HEK293 (cell line): ENCODE results near the gene CD109.

ENCODE experiments used
- ZNF341 ChIP-seq: fragments of 450-650 bp; formaldehyde crosslinking; IDR thresholded peaks from 2 replicates; pipeline ENCODE4; 2016; ENCODE audit warnings: low read depth, missing biosample characterization, missing genetic modification characterization
- ZNF791 ChIP-seq: fragments of 450-650 bp; formaldehyde crosslinking; IDR thresholded peaks from 2 replicates; pipeline ENCODE4 v1.5.1; 2016; ENCODE audit warnings: missing biosample characterization, missing genetic modification characterization
- TF ChIP-seq, protein P1 (sequence below): fragments of 450-650 bp; formaldehyde crosslinking; IDR thresholded peaks from 2 replicates; pipeline ENCODE4 v1.5.1; 2016; ENCODE audit warnings: missing biosample characterization, missing genetic modification characterization
- TF ChIP-seq, protein P2 (sequence below): fragments of 450-650 bp; formaldehyde crosslinking; IDR thresholded peaks from 2 replicates; pipeline ENCODE4 v1.5.1; 2016; ENCODE audit warnings: missing biosample characterization, missing genetic modification characterization, low read depth

DNA sequence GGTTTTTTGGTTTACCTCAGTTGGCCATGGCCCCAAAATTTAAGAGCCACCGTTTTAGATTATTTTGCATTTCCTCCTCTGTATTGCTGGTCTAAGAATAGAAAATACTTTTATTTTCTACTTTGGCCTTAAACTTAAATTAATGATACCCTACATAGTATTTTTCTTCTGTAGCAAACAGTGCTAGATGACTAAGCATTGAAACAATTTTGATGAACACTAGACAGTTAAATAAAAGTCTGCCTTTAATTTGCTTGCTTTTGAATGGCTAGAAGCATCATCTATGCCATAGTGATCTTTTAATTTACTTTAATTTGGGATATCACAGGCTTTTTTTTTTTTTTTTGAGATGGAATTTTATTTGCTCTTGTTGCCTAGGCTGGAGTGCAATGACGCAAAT, 106.4 kb downstream of the CD109 start:
- TF ChIP-seq, protein P1, sequence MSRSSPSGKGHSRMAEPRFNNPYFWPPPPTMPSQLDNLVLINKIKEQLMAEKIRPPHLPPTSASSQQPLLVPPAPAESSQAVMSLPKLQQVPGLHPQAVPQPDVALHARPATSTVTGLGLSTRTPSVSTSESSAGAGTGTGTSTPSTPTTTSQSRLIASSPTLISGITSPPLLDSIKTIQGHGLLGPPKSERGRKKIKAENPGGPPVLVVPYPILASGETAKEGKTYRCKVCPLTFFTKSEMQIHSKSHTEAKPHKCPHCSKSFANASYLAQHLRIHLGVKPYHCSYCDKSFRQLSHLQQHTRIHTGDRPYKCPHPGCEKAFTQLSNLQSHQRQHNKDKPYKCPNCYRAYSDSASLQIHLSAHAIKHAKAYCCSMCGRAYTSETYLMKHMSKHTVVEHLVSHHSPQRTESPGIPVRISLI (tag by site-specific recombination) = no peak
- TF ChIP-seq ZNF791 (tag by site-specific recombination) (no peak), ZNF341 (tag by site-specific recombination) (no peak)
- TF ChIP-seq, protein P2, sequence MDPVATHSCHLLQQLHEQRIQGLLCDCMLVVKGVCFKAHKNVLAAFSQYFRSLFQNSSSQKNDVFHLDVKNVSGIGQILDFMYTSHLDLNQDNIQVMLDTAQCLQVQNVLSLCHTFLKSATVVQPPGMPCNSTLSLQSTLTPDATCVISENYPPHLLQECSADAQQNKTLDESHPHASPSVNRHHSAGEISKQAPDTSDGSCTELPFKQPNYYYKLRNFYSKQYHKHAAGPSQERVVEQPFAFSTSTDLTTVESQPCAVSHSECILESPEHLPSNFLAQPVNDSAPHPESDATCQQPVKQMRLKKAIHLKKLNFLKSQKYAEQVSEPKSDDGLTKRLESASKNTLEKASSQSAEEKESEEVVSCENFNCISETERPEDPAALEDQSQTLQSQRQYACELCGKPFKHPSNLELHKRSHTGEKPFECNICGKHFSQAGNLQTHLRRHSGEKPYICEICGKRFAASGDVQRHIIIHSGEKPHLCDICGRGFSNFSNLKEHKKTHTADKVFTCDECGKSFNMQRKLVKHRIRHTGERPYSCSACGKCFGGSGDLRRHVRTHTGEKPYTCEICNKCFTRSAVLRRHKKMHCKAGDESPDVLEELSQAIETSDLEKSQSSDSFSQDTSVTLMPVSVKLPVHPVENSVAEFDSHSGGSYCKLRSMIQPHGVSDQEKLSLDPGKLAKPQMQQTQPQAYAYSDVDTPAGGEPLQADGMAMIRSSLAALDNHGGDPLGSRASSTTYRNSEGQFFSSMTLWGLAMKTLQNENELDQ (tag by site-specific recombination) = no peak
